GF-D8 (cell line): ENCODE results near the gene METAP2.

Source experiments
- DNase-seq: peaks from one replicate; lab custom pipeline; 2025; lab: John Stamatoyannopoulos, UW

METAP2 gene

GRCh38 chr12:95513599-95513998 lies 39.6 kb downstream of the METAP2 start:
- no peak for DNase-seq

GRCh38 chr12:95515197-95515596 lies 41.2 kb downstream of the METAP2 start:
- DNase-seq: no peak

- no peak for DNase-seq
Observed at GRCh38 chr12:95516757-95517156, 42.8 kb downstream of the METAP2 start.

- DNase-seq: no peak
Observed at GRCh38 chr12:95517246-95517645, 43.3 kb downstream of the METAP2 start.

- no peak for DNase-seq
Observed at GRCh38 chr12:95518944-95519343, 45.0 kb downstream of the METAP2 start.

- no peak for DNase-seq
Observed at GRCh38 chr12:95520816-95521215, 46.9 kb downstream of the METAP2 start.

- DNase-seq: no peak
Observed at GRCh38 chr12:95522692-95523091, 48.7 kb downstream of the METAP2 start.

- no peak for DNase-seq
Observed at GRCh38 chr12:95528431-95528830, 54.5 kb downstream of the METAP2 start.

- no peak for DNase-seq
Observed at GRCh38 chr12:95529693-95530225, 55.8 kb downstream of the METAP2 start.

- DNase-seq: no peak
Observed at GRCh38 chr12:95532851-95533250, 58.9 kb downstream of the METAP2 start.

- DNase-seq: no peak
Observed at GRCh38 chr12:95533985-95534384, 60.0 kb downstream of the METAP2 start.

- DNase-seq: no peak
Observed at GRCh38 chr12:95538006-95538405, 64.1 kb downstream of the METAP2 start.

- DNase-seq: no peak
Observed at GRCh38 chr12:95538656-95539055, 64.7 kb downstream of the METAP2 start.

- DNase-seq: no peak
Observed at GRCh38 chr12:95541436-95541835, 67.5 kb downstream of the METAP2 start.

GRCh38 chr12:95543305-95543704 lies 69.4 kb downstream of the METAP2 start:
- DNase-seq: no peak

- DNase-seq: no peak
Observed at GRCh38 chr12:95544756-95545155, 70.8 kb downstream of the METAP2 start.

- DNase-seq: no peak
Observed at GRCh38 chr12:95545303-95545702, 71.4 kb downstream of the METAP2 start.

GRCh38 chr12:95545731-95546490 lies 72.0 kb downstream of the METAP2 start:
- no peak for DNase-seq

GRCh38 chr12:95546491-95546813 lies 72.5 kb downstream of the METAP2 start:
- no peak for DNase-seq

GRCh38 chr12:95547522-95548055 lies 73.6 kb downstream of the METAP2 start:
- DNase-seq: no peak

GRCh38 chr12:95548056-95548538 lies 74.1 kb downstream of the METAP2 start:
- no peak for DNase-seq

- no peak for DNase-seq
Observed at GRCh38 chr12:95548539-95549391, 74.8 kb downstream of the METAP2 start.
